ENCODE data around the gene PCSK6. TPM values are rescaled to one million over a fixed set of nuclear protein-coding genes. Genes with fewer than 3 reads are reported as not detected.

Gene PCSK6
- total RNA-seq, 2 experiments from 2014 or later, result 0.57 TPM; not detected in 1

GRCh38 chr15:101458908-101459578 lies 30.5 kb downstream of the PCSK6 start:
- Histone ChIP-seq H4K20me1 (ENCODE audit: insufficient read depth, low read length) (no peaks in the 10 kb centered on the region), H3K36me3 (ENCODE audit: insufficient read depth, low read length) (no peaks in the 10 kb centered on the region), H3K9me3 (ENCODE audit: low read length) (no peaks in the 10 kb centered on the region), H3K79me2 (ENCODE audit: insufficient read depth, low read depth, low read length) (no peaks in the 10 kb centered on the region), H3K9me2 (ENCODE audit: insufficient read depth, low read length) (no peaks in the 10 kb centered on the region), H2AFZ (ENCODE audit: low read length) (no peak overlapping the region), H3K4me3 (ENCODE audit: low read depth, low read length, poor library complexity, severe bottlenecking) (no peak overlapping the region), H3K4me1 (ENCODE audit: insufficient read depth, low read length, poor library complexity, severe bottlenecking) (no peaks in the 10 kb centered on the region), H3K27ac (ENCODE audit: low read depth, low read length, poor library complexity, severe bottlenecking) (no peak overlapping the region), H3K4me2 (ENCODE audit: low read length) (no peak overlapping the region)
- POLR2A ChIA-PET, result no interaction called here
- intact Hi-C loops (cut with micrococcal nuclease; ENCODE audit: unreplicated experiment), result no loop called here
- CTCF ChIA-PET (ENCODE audit: unreplicated experiment), result no interaction called here
- BruUV-seq (replicated peaks), result no TSS peak
- no peak for DNase-seq (ENCODE audit: low spot score)
- TF ChIP-seq EZH2phosphoT487 (IDR thresholded peaks at IDR 0.05; ENCODE audit: borderline replicate concordance, low read depth, low read length), result no peak
- no peak for TF ChIP-seq CTCF (conservative IDR thresholded peaks at IDR 0.05; ENCODE audit: low read length)

DNA sequence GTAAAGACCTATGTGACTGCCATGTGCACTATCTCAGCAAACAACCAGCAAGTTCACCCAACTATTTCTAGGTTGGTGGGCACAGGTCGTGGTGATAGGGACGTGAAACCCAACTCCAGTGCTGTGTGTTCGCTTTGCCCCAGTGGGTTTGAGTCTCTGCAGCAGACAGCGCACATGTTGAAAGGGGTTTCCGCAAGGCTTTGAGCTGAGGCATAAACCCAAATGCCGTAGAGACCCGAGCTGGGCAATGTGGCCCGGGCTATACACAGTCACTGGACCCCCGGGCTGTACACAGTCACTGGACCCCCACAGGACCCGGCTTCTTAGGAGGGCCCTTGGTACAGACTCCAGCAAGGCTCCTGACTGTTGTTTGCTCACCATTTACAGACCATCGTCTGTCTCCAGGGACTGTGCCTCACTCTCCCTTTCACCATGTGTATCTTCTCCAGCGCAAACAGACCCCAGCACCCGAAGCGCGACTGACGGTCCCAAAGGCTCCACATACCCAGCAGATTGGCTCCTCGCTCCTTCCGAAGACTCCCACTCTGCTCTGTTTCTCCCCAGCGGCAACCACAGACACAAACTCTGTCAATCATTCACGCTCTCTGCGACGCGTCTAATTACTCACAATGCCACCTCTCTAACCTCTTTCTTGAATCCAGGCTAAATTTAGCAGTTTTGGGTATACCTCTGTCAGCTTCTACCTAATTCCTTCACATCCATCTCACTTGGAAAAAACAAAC lies 31.2 kb downstream of the PCSK6 start:
- ChIA-PET CTCF (ENCODE audit: unreplicated experiment) (no interaction called here), POLR2A (no interaction called here)
- Histone ChIP-seq H2AFZ (ENCODE audit: low read length) (no peak overlapping the region), H3K4me3 (ENCODE audit: low read depth, low read length, poor library complexity, severe bottlenecking) (no peak overlapping the region), H3K9me3 (ENCODE audit: low read length) (no peaks in the 10 kb centered on the region), H4K20me1 (ENCODE audit: insufficient read depth, low read length) (no peaks in the 10 kb centered on the region), H3K4me2 (ENCODE audit: low read length) (no peak overlapping the region), H3K79me2 (ENCODE audit: insufficient read depth, low read depth, low read length) (no peaks in the 10 kb centered on the region), H3K4me1 (ENCODE audit: insufficient read depth, low read length, poor library complexity, severe bottlenecking) (no peaks in the 10 kb centered on the region), H3K9me2 (ENCODE audit: insufficient read depth, low read length) (no peaks in the 10 kb centered on the region), H3K36me3 (ENCODE audit: insufficient read depth, low read length) (no peaks in the 10 kb centered on the region), H3K27ac (ENCODE audit: low read depth, low read length, poor library complexity, severe bottlenecking) (no peak overlapping the region)
- TF ChIP-seq CTCF (conservative IDR thresholded peaks at IDR 0.05; ENCODE audit: low read length), result no peak
- no peak for TF ChIP-seq EZH2phosphoT487 (IDR thresholded peaks at IDR 0.05; ENCODE audit: borderline replicate concordance, low read depth, low read length)
- intact Hi-C loops (cut with micrococcal nuclease; ENCODE audit: unreplicated experiment), result no loop called here
- no peak for DNase-seq (ENCODE audit: low spot score)
- BruUV-seq (replicated peaks), result no TSS peak

DNA sequence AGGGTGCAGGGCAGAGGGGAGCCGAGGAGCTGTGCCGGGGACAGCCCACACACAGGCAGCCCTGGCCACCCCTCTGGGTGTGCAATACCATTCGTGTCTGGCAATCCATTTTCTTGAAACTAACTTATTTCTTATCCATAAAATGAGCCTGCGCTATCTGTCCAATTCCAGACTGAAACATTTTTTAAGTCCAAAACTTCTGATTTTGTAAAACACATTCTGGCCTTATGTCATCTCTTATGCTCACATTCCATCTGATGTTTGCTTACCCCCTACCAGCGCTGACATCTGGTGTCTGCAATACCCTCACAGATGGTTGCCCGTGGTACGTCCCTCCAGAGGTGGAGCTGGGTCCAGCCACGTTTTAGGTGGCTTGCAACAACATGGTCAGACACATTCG lies 31.8 kb downstream of the PCSK6 start:
- no TSS peak for BruUV-seq (replicated peaks)
- H3K36me3 ChIP-seq (ENCODE audit: insufficient read depth, low read length), result no peaks in the 10 kb centered on the region
- no peak overlapping the region for H3K27ac ChIP-seq (ENCODE audit: low read depth, low read length, poor library complexity, severe bottlenecking)
- H3K9me2 ChIP-seq (ENCODE audit: insufficient read depth, low read length), result no peaks in the 10 kb centered on the region
- intact Hi-C loops (cut with micrococcal nuclease; ENCODE audit: unreplicated experiment), result no loop called here
- POLR2A ChIA-PET, result no interaction called here
- no peak overlapping the region for H3K4me3 ChIP-seq (ENCODE audit: low read depth, low read length, poor library complexity, severe bottlenecking)
- CTCF ChIA-PET (ENCODE audit: unreplicated experiment), result no interaction called here
- no peaks in the 10 kb centered on the region for H3K9me3 ChIP-seq (ENCODE audit: low read length)
- H3K4me1 ChIP-seq (ENCODE audit: insufficient read depth, low read length, poor library complexity, severe bottlenecking), result no peaks in the 10 kb centered on the region
- TF ChIP-seq CTCF (conservative IDR thresholded peaks at IDR 0.05; ENCODE audit: low read length) (no peak), EZH2phosphoT487 (IDR thresholded peaks at IDR 0.05; ENCODE audit: borderline replicate concordance, low read depth, low read length) (no peak)
- H2AFZ ChIP-seq (ENCODE audit: low read length), result no peak overlapping the region
- no peaks in the 10 kb centered on the region for H4K20me1 ChIP-seq (ENCODE audit: insufficient read depth, low read length)
- H3K79me2 ChIP-seq (ENCODE audit: insufficient read depth, low read depth, low read length), result no peaks in the 10 kb centered on the region
- DNase-seq (ENCODE audit: low spot score), result no peak
- no peak overlapping the region for H3K4me2 ChIP-seq (ENCODE audit: low read length)
